GM19467 (cell line): ENCODE measurements around the gene LRRC73.
A peak's percentile ranks its signal among the peaks of the same experiment; 100 is the strongest.

Experiments
- ATAC-seq: cut with Tn5 transposase; IDR thresholded peaks from one replicate; pipeline ENCODE4 v1.9.1; 2021; ENCODE audit warnings: mild to moderate bottlenecking, moderate library complexity; ENCODE audit not compliant: unreplicated experiment

LRRC73 gene

DNA sequence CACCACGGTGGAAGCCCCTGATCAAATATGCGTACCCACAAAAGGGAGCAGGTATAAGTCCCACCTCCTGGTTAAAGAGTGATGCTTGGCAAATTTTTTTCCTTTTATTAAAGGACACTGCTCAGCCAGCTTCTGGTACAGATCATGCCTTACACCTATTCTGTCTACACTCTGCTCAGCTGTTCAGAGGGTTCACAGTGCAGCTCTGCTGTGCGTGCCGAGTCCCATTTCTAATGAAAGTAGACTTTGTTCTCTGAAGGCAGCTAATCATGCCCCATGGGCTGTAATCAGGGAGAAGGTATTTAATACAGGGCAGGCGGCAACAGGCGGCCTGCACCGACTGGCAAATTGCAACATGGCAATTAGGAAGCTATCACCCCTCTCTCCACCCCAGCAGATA, 16.3 kb downstream of the LRRC73 start:
- no peak for ATAC-seq

GRCh38 chr6:43493230-43493629, 16.9 kb downstream of the LRRC73 start:
- ATAC-seq = no peak

- ATAC-seq = no peak
Measured at GRCh38 chr6:43492673-43493072, 17.5 kb downstream of the LRRC73 start.

GRCh38 chr6:43491750-43492661, 18.1 kb downstream of the LRRC73 start:
- ATAC-seq = no peak

DNA sequence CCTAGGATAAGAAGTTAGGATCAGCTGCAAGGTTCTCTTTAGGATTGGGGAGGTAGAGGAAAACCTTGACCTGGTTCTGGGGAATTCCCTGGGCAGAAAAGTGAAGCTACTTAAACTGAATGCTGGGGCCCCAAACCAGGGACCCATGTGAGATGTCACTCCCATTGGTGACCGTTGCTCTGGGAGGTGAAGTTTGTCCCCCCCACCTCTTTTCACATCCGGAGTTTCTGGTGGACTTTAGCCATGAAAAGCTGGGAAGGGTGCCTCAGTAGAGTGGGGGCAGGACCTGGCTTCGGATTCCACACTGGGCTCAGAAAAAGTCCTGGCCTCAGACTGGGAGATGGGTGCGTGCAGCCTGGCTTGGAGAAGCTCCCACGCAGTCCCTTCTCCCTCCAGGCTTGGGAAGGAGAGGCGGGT, 19.6 kb downstream of the LRRC73 start:
- no peak for ATAC-seq

DNA sequence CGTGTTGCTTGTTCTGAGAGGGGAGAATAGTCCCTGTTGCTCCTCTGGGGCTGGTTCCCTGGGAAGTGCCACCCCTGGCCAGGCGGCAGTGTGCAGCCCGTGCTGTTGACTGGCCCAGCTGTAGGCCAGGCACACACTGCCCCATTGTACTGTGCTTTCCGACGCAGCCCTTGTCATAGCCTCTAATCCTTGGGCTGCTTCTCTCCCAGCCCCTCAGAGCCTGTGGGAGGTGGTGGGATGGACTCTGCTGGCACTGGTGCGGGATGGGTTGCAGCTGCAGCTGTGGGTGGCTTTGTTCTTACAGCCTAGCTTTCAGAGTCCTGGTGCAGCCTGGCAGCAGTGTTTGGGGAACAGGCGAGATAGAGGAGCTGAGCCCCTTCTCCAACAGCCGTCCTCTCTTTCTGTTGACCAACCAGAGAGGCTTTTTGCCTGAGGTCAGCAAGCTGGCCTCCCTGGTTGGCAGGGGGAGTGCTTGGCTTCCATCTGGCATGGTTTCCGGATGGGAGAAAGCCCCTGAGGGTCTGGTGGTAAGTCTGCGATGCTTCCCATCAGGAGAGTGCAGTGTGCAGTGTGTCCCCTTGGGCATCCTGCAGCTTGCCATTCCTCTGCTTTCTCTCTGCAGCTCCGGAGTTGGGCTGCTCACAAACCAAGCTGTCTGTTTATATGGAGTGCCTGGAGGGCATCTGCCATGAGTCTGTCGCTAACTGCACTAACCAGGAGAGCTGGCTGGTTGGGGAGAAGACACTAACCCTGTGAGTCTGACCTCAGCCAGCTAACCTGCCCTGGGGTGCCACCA, 20.7 kb downstream of the LRRC73 start:
- no peak for ATAC-seq

- no peak for ATAC-seq
Measured at GRCh38 chr6:43488667-43489276, 21.4 kb downstream of the LRRC73 start.

- no peak for ATAC-seq
Measured at GRCh38 chr6:43481591-43482236, 28.4 kb downstream of the LRRC73 start.

DNA sequence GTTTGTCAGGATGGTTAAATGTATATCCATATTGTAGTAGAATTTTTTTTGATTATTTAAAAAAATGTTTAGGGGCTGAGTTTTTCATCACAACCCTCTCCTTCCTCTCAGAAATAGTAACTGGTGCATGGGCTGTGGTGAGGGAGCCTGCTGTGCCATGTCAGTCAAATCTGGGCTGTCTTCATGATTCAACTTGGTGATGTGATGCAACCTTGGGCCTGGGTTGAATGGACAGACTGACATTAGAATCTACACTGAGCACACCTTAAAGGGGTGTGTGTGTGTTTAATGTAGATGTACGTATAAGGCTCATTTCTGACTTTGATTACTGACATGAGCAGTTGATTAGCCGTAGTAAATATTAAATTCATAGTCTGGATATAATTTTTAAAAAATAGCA, 29.1 kb downstream of the LRRC73 start:
- ATAC-seq = no peak

GRCh38 chr6:43478008-43478372, 32.2 kb downstream of the LRRC73 start:
- no peak for ATAC-seq

- ATAC-seq = peak; percentile 80
Measured at GRCh38 chr6:43477235-43478007, 32.7 kb downstream of the LRRC73 start, which contains the start of gene TJAP1. Gene TJAP1, plus strand, starts transcription at chr6:43477570. Its CDS starts 21,432 bp downstream, at chr6:43499002.

GRCh38 chr6:43476746-43477145, 33.4 kb downstream of the LRRC73 start:
- ATAC-seq = no peak

DNA sequence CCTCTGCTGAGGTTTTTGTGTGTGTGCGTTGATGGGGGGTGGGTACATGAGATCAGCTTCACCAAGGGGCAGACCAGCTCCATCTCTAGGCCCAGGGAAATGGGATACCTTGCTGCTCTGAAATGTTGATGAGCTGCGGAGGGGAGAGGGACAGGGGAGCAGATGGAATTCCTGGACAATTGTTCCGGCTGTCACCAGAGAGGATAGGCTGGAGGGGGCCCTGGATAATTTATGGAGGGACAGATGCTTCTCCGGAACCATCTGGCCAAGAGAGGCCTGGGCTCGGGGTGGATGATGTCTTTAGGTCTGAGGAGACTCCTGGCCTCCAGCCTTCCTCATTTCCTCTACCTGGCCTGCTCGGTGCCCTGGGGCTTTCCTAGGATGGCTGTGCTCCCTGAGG, 34.6 kb downstream of the LRRC73 start:
- no peak for ATAC-seq

- no peak for ATAC-seq
Measured at GRCh38 chr6:43472515-43472914, 37.6 kb downstream of the LRRC73 start.

- ATAC-seq = no peak
Measured at GRCh38 chr6:43471399-43471798, 38.7 kb downstream of the LRRC73 start.

GRCh38 chr6:43469947-43470346, 40.2 kb downstream of the LRRC73 start:
- no peak for ATAC-seq

DNA sequence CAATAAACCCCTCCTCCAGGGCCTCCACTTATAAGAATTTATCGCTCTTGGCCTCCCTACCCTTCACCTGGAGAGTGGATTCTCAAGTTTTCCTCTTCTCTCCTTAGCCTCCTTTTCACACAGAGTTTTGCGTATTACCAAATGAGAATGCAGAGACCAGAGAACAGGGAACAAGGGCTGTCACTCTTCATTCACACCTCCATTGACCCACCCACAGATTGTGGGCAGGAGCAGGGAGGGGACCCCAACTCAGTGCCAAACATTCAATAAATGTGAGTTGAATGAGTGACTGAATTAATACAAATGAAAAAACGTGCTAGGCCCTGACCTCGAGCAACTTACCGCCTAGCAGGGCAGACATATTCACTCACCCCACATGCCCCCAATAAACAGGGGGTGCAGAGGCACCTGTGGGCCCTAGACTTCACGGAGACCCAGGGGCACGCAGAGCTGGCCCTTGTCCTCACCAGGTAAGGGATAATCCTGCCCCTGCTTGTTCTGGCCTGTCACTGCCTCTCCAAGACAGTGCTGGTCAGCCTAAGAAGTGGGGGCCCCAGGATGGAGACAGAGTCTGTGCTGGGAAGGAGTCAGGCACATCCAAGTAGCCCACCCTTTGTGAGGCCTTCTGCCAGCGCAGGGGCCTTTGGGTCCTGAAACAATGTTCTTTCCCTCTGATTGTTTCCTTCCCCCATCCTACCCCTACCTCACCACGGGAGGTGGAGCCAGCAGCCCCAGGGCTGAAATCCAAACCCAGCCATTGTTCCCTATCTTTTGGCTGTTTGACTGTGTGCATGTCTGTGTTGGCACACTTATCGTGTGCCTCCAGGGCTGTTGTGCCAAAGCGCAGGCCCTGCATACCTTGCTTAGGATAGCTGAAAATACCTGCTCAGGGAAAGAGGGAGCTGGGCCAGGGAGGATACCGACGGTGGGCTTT, 41.1 kb downstream of the LRRC73 start:
- ATAC-seq = no peak

- no peak for ATAC-seq
Measured at GRCh38 chr6:43468240-43468639, 41.9 kb downstream of the LRRC73 start.

GRCh38 chr6:43467752-43468151, 42.4 kb downstream of the LRRC73 start:
- ATAC-seq = no peak
